Measurements from ENCODE around the gene C9orf85. TPM values are rescaled to one million over a fixed set of nuclear protein-coding genes. Genes with fewer than 3 reads are reported as not detected.
A peak's percentile ranks its signal among the peaks of the same experiment; 100 is the strongest.

C9orf85 gene
- total RNA-seq, 2 donors from 2014 or later = 9.5 to 10.0 TPM

DNA sequence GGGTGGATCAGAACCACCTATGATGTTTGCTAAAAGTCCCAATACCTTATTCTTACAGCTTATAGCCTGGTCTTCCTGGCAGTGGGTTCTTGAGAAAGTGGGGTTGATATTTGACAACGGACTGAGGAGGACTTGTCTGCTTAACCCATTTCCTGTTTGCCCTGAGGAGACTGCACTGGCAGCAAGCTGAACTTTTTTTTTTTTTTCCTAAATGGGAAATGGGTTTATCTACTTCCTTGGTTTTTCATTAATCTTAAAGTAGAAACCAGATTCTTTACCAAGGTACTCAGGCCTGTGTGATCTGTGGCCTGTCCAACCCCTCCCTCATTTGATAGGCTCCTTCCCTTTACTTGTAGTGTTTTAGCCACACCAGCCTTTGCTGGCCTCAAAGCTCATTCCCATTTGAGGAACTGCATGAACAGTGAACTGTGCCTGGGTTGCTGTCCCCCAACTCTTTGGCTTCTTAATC, 101.9 kb downstream of the C9orf85 start:
- H3K36me3 Mint-ChIP-seq = no peaks in the 10 kb centered on the region
- ATAC-seq (peak in 1 of 2 donors; percentile 13), DNase-seq (ENCODE audit: low spot score in 2 of 2) (no peak)
- H3K9me3 Mint-ChIP-seq = no peaks in the 10 kb centered on the region
- peak overlapping the region in 1 of 2 donors; percentile 70 for H3K27ac Mint-ChIP-seq

- Mint-ChIP-seq H3K27ac (no peak overlapping the region), H3K36me3 (no peaks in the 10 kb centered on the region), H3K9me3 (no peaks in the 10 kb centered on the region)
- ATAC-seq = no peak
- no peak for DNase-seq (ENCODE audit: low spot score in 2 of 2)
These were observed 111.4 kb downstream of the C9orf85 start for GRCh38 chr9:72022841-72023240.

Other genes starting within 250 kb of the C9orf85 start
- 10 to 100 TPM; 48.8 to 66.5 TPM for gene CEMIP2, start 143.1 kb upstream of the C9orf85 start, total RNA-seq
- 10 to 100 TPM; 11.1 to 15.4 TPM for gene ABHD17B, start 446 bp upstream of the C9orf85 start, total RNA-seq
- not detected for gene C9orf57, start 149.0 kb downstream of the C9orf85 start, total RNA-seq
- gene GDA, start 237.8 kb downstream of the C9orf85 start, total RNA-seq = not detected

Data from activated naive CD4-positive, alpha-beta T cell treated with anti-CD3 and anti-CD28 coated beads, Interleukin-2, amount 50 U/mL, for 72 hours (primary cell).